HG03064 (cell line): ENCODE measurements around the gene DNAJB9.

Experiments used
- ATAC-seq: cut with Tn5 transposase; IDR thresholded peaks from one replicate; pipeline ENCODE4 v1.9.1; 2021; ENCODE audit warnings: low read depth; ENCODE audit not compliant: unreplicated experiment

DNAJB9 gene

DNA sequence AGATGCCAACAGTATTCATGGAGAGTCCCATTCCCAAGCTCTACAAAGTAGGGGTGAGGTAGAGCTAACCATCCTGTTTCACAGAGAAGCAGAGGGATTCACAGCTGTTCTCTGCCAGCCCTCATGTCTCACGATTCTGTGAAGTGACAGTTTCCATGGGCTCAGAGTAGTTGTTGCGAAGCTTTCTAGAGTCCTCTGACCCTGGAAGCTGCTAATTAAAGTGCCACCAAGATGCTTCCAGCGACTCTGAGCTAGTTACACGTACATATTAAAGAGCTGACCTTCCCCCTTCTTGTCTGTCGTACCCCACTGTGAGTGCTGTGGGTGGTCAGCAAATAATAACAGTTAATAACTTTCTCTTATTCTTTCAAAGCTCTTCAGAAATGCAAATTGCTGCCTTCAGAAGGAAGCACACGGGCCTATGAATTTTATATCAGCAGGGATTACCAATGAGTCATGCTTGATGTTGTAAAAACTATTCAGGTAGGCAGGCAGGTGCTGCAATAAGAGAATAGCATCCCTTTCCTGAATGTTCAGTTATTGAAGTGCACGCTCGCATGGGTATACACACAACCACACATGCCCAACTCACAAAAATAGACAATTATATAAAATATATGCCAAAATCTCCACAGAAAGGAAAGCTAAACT lies 34.1 kb downstream of the DNAJB9 start:
- no peak for ATAC-seq

DNA sequence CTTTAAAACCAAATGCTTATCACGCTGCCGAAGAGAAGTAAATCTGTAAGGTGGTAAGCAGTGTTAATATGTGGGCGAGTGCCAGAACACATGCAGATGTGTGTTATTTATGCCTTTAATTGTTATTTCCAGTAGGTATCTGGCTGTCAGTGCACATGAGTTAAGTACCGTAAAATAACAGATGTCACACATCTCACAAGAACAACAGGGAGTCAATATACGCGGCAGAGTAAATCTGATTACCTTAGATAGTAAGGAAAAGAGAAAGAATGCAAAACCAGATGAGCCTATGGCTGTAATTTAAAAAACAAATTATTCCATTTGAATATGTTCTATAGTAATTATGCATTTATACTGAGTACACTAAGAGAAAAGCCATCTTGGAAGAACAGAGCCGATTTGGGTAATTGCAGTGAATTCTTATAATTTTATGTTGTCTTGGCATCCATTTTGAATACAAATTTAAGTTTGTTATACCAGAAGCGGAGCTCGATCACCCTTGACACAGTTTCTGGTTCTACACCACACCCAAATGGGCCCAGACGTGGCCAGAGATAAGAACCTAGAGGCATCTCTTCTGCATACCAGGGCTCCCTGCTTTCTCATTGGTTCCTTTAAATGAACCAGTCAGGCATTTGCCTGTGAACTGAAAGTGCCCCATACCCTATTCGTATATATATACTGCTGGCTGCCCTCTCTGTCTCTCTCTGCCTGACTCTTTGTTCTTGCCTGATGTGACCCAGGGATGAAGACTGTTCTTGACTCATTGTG lies 34.8 kb downstream of the DNAJB9 start:
- no peak for ATAC-seq

DNA sequence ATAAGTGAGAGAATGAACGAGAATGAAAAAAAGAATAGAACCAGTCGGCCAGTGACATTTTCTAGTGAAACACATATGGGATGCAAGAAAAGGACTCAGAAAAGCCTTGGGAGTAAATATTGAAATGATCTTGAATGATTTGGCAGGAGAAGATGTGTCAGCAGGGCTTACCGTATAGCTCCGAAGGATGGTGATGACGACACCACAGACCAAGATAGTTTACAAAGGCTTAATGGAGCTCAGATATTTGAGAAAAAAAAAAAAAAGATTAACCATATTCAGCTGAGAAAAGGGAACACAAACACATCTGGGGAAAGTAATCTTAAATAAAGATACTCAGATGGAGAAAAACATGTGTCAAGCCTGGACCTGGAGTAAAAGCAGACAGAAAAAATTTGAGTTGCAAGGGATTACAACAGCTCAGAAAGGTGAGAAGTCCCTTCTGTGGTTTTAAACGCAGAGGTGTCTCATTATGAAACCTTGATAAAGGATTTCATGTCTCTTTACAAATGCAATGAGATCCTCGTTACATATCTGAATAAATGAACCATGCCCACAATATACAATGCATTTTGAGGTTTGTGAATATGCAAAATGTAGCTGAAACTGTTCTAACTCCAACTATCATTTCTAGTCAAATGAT lies 36.0 kb downstream of the DNAJB9 start:
- ATAC-seq: no peak

DNA sequence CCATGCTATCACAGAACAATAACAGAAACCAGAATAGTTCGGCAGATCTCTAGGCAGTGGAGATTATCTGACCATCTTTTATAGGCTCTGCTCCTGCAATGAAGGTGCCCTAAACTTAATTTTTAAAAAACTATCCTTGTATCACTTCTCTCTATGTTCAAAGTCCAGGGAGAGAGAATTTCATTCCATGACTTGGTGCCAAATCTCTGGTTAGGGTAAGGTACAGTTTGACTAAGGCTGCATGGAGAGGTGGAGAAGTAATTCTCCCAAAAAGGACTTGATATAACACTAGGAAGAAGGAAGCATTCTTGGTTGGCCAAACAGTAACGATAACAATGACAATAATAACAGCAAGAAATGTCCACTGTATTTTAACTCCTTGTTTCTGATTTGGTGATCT lies 40.0 kb downstream of the DNAJB9 start:
- ATAC-seq: no peak

DNA sequence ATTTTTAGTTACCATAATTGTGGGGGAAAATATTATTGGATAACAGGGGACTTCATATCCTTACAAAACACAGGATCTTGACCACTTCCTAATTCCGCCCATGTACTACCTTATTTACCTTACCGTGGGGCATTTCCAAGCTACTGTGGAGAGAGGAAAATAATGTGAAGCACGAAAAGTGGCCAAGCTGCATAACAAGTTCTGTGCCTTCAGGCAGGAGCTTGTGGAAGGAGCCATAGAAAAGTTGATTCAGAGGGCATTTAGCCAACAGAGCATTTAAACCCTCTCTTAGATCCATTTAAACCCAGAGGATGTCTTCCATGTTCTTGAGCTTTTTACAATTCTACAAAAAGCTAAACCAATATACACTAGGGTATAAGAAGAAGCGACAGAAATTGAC lies 41.6 kb downstream of the DNAJB9 start:
- no peak for ATAC-seq

DNA sequence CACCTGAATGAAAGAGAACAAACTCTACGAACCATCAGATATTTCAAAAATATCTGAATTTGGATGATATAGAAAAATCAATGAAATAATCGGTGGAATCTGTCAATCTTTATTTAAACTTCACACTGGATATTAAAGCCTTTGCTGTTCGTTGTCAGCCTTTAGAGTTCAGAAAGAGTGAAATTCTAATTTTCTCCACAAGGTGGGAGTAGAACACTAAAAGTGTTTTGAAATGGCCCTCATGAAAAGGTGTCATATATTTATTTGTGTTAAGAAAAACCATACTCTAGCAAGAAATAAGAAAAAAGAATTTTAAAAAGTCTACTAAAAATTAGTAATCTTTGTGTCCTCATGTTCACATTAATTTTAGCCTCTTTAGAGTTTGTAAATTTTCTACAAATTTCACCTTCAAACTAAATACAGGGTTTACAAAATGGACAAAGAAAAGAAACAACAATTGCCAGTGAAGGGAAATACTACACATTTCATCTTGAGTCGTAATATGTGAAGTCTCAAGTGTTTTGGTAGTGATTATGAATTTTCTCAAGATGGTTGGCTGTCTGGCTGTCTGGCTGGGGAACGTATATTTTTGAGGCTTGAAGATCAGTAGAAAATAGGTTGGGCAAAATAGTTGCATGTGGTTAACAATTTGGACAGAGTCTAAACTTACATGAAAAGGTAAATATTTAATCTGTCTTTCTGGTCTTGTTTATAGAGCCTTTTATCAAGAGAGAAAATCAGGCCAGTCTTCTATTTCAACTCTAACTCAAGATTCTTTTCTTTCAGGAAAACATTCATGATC lies 43.7 kb downstream of the DNAJB9 start:
- no peak for ATAC-seq

DNA sequence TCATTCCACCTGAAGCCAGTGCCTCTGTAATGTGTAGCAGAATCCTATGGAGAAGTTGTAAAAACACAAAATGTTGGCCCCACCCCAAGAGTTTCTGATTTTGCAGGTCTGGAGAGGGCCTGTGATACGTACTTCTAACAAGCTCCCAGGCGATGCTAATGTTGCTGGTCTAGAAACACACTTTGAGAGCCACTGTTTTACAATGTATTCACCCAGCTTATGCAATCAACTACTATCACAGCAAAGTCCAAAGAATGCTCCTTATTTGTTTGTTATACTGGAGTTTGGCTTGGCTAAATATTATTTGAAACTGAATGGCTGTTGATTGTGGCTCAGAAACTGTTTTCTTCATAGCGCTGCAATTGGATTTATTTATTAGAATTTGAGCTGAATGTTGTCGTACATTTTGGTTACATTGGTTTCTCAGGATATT lies 44.3 kb downstream of the DNAJB9 start:
- ATAC-seq: no peak

DNA sequence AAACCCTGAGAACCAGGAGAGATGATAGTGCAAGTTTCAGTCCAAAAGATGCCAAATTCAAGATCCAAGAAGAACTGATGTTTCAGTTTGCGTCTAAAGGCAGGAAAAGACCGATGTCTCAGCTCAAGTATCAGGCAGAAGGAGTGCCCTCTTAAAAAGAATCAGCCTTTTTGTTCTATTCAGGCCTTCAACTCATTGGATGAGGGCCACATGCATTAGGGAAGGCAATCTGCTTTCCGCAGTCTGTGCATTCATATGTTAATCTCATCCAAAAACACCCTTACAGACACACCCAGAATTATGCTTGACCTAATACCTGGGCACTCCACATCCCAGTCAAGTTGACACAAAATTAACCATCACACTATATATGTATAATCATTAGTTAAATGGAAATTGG lies 45.2 kb downstream of the DNAJB9 start:
- ATAC-seq: no peak

DNA sequence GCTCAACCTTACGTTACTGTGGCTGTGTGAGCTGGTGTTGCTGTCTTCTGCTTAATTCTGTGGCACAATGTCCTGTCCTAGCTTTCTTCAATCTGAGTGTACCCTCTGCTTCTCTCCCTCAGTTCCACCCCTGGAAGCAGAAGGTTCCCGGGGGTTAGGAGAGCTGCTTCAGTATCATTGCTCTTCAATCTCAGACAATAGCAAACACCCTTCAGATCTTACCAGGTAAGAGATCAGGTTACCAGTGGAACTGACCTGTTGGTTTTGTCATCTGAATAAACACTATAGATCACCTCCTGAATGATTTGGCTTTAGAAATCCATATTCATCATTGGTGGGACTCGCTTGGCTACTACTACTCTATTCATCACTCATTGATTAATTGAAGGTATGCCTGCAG lies 48.4 kb downstream of the DNAJB9 start:
- ATAC-seq: no peak

DNA sequence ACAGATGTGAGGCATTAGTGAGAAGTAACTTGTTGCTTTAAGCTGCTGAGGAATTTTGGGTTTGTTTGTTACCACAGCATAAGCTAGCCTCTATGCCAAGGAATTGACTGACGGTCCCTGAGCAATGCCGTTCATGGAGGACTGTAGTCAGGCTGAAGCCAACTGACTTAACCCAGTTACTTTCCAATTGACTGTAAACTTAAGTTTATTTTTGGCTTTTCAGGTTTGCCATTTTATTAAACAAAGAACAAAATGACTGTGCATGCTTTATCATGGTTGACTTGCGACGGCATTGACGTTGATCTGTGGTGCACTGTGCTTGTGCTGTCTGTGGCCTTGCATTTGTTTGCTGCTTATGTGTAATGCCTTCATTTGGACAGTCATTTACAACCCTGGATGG lies 53.5 kb downstream of the DNAJB9 start:
- no peak for ATAC-seq
